ENCODE data around the gene CPED1.
A peak's percentile ranks its signal among the peaks of the same experiment; 100 is the strongest.

Gene CPED1

GRCh38 chr7:120995654-120996053, 7.1 kb downstream of the CPED1 start:
- 6% methylated on average over 2 of the region's 2 CpGs for WGBS (ENCODE audit: insufficient coverage)
- Histone ChIP-seq H3K36me3 (ENCODE audit: control insufficient read depth in 4 of 4, insufficient read depth in 4 of 4, low read length in 3 of 4) (no peaks in the 10 kb centered on the region), H3K27me3 (replicated peaks in 2 of 5; ENCODE audit: control insufficient read depth in 4 of 5, insufficient read depth in 5 of 5, low read length in 4 of 5) (no peaks in the 10 kb centered on the region), H3K4me1 (ENCODE audit: control extremely low read depth in 1 of 4, control insufficient read depth in 4 of 4, insufficient read depth in 4 of 4, low read length in 3 of 4) (peaks cover 30 to 94% (median 70%) of the 10 kb centered on the region in 4 experiments), H3K4me3 (ENCODE audit: control insufficient read depth in 1 of 7, extremely low read depth in 1 of 7, insufficient read depth in 4 of 7, low read depth in 2 of 7, low read length in 6 of 7) (no peak overlapping the region), H3K27ac (ENCODE audit: insufficient read depth in 1 of 2, low read depth in 1 of 2, low read length in 2 of 2, poor library complexity in 1 of 2, severe bottlenecking in 2 of 2) (peak overlapping the region in 1 of 2 experiments; percentile 45), H3K9me3 (ENCODE audit: control extremely low read depth in 1 of 5, control insufficient read depth in 4 of 5, insufficient read depth in 2 of 5, low read depth in 1 of 5, low read length in 4 of 5) (no peaks in the 10 kb centered on the region)
- ChIA-PET CTCF (interaction anchor here (0.8 to 3.6 kb wide), 3 partner anchors 8 to 87 kb away, joined by 4 to 28 read pairs (median 6); partner anchors contain the start of gene CPED1), POLR2A (interaction anchor here (0.6 kb wide), 1 partner anchor 45 kb away, joined by 5 read pairs; the partner anchor contains the start of gene ING3)
- DNase-seq, result peak in 2 of 3 donors; percentile 72 to 80

GRCh38 chr7:120996333-120996987, 7.9 kb downstream of the CPED1 start:
- no peaks in the 10 kb centered on the region for H3K36me3 ChIP-seq (ENCODE audit: control insufficient read depth in 4 of 4, insufficient read depth in 4 of 4, low read length in 3 of 4)
- peak; percentile 94 to 98 (median 98) for DNase-seq
- H3K4me3 ChIP-seq (ENCODE audit: control insufficient read depth in 1 of 7, extremely low read depth in 1 of 7, insufficient read depth in 4 of 7, low read depth in 2 of 7, low read length in 6 of 7), result peak overlapping the region in 4 of 7 experiments; percentile 17 to 38 (median 35)
- CTCF ChIA-PET, result interaction anchor here (0.8 to 3.6 kb wide), 2 partner anchors 9 to 14 kb away, joined by 4 to 28 read pairs; partner anchors contain the start of gene CPED1
- H3K4me1 ChIP-seq (ENCODE audit: control extremely low read depth in 1 of 4, control insufficient read depth in 4 of 4, insufficient read depth in 4 of 4, low read length in 3 of 4), result peaks cover 29 to 93% (median 66%) of the 10 kb centered on the region in 4 experiments
- H3K27me3 ChIP-seq (replicated peaks in 2 of 5; ENCODE audit: control insufficient read depth in 4 of 5, insufficient read depth in 5 of 5, low read length in 4 of 5), result no peaks in the 10 kb centered on the region
- POLR2A ChIA-PET, result interaction anchor here (0.6 kb wide), 2 partner anchors 46 to 51 kb away, joined by 3 to 5 read pairs; partner anchors contain the start of gene ING3
- peak overlapping the region in 1 of 2 experiments; percentile 45 for H3K27ac ChIP-seq (ENCODE audit: insufficient read depth in 1 of 2, low read depth in 1 of 2, low read length in 2 of 2, poor library complexity in 1 of 2, severe bottlenecking in 2 of 2)
- WGBS (ENCODE audit: insufficient coverage), result no CpG with 5 or more reads among the region's 2 CpGs
- H3K9me3 ChIP-seq (ENCODE audit: control extremely low read depth in 1 of 5, control insufficient read depth in 4 of 5, insufficient read depth in 2 of 5, low read depth in 1 of 5, low read length in 4 of 5), result no peaks in the 10 kb centered on the region

- Histone ChIP-seq H3K36me3 (ENCODE audit: control insufficient read depth in 4 of 4, insufficient read depth in 4 of 4, low read length in 3 of 4) (no peaks in the 10 kb centered on the region), H3K27ac (ENCODE audit: insufficient read depth in 1 of 2, low read depth in 1 of 2, low read length in 2 of 2, poor library complexity in 1 of 2, severe bottlenecking in 2 of 2) (no peak overlapping the region), H3K9me3 (ENCODE audit: control extremely low read depth in 1 of 5, control insufficient read depth in 4 of 5, insufficient read depth in 2 of 5, low read depth in 1 of 5, low read length in 4 of 5) (no peaks in the 10 kb centered on the region), H3K27me3 (replicated peaks in 2 of 5; ENCODE audit: control insufficient read depth in 4 of 5, insufficient read depth in 5 of 5, low read length in 4 of 5) (no peaks in the 10 kb centered on the region), H3K4me1 (ENCODE audit: control extremely low read depth in 1 of 4, control insufficient read depth in 4 of 4, insufficient read depth in 4 of 4, low read length in 3 of 4) (peaks cover 27 to 89% (median 64%) of the 10 kb centered on the region in 4 experiments), H3K4me3 (ENCODE audit: control insufficient read depth in 1 of 7, extremely low read depth in 1 of 7, insufficient read depth in 4 of 7, low read depth in 2 of 7, low read length in 6 of 7) (peak overlapping the region in 4 of 7 experiments; percentile 17 to 38 (median 35))
- no peak for DNase-seq
- ChIA-PET CTCF (interaction anchor here (2.1 to 3.6 kb wide), 2 partner anchors 9 to 14 kb away, joined by 6 to 28 read pairs; partner anchors contain the start of gene CPED1), POLR2A (no interaction called here)
Measured at GRCh38 chr7:120996988-120997345, 8.5 kb downstream of the CPED1 start.

GRCh38 chr7:120997882-120998474, 9.5 kb downstream of the CPED1 start:
- peak in 2 of 3 donors; percentile 37 to 53 for DNase-seq
- no peak overlapping the region for H3K27ac ChIP-seq (ENCODE audit: insufficient read depth in 1 of 2, low read depth in 1 of 2, low read length in 2 of 2, poor library complexity in 1 of 2, severe bottlenecking in 2 of 2)
- H3K9me3 ChIP-seq (ENCODE audit: control extremely low read depth in 1 of 5, control insufficient read depth in 4 of 5, insufficient read depth in 2 of 5, low read depth in 1 of 5, low read length in 4 of 5), result no peaks in the 10 kb centered on the region
- no peaks in the 10 kb centered on the region for H3K27me3 ChIP-seq (replicated peaks in 2 of 5; ENCODE audit: control insufficient read depth in 4 of 5, insufficient read depth in 5 of 5, low read length in 4 of 5)
- CTCF ChIA-PET, result interaction anchor here (0.6 to 3.6 kb wide), 7 partner anchors 10 to 192 kb away, joined by 3 to 28 read pairs (median 5); partner anchors contain the start of gene CPED1
- POLR2A ChIA-PET, result no interaction called here
- no peaks in the 10 kb centered on the region for H3K36me3 ChIP-seq (ENCODE audit: control insufficient read depth in 4 of 4, insufficient read depth in 4 of 4, low read length in 3 of 4)
- H3K4me1 ChIP-seq (ENCODE audit: control extremely low read depth in 1 of 4, control insufficient read depth in 4 of 4, insufficient read depth in 4 of 4, low read length in 3 of 4), result peaks cover 27 to 82% (median 62%) of the 10 kb centered on the region in 4 experiments
- WGBS (ENCODE audit: insufficient coverage), result 82% methylated on average over 2 of the region's 7 CpGs
- no peak overlapping the region for H3K4me3 ChIP-seq (ENCODE audit: control insufficient read depth in 1 of 7, extremely low read depth in 1 of 7, insufficient read depth in 4 of 7, low read depth in 2 of 7, low read length in 6 of 7)

- ChIA-PET POLR2A (no interaction called here), CTCF (interaction anchor here (0.6 to 3.6 kb wide), 8 partner anchors 11 to 193 kb away, joined by 3 to 28 read pairs (median 4); partner anchors contain the start of gene CPED1)
- Histone ChIP-seq H3K27ac (ENCODE audit: insufficient read depth in 1 of 2, low read depth in 1 of 2, low read length in 2 of 2, poor library complexity in 1 of 2, severe bottlenecking in 2 of 2) (no peak overlapping the region), H3K27me3 (replicated peaks in 2 of 5; ENCODE audit: control insufficient read depth in 4 of 5, insufficient read depth in 5 of 5, low read length in 4 of 5) (no peaks in the 10 kb centered on the region), H3K4me3 (ENCODE audit: control insufficient read depth in 1 of 7, extremely low read depth in 1 of 7, insufficient read depth in 4 of 7, low read depth in 2 of 7, low read length in 6 of 7) (peak overlapping the region in 1 of 7 experiments; percentile 9), H3K36me3 (ENCODE audit: control insufficient read depth in 4 of 4, insufficient read depth in 4 of 4, low read length in 3 of 4) (no peaks in the 10 kb centered on the region), H3K9me3 (ENCODE audit: control extremely low read depth in 1 of 5, control insufficient read depth in 4 of 5, insufficient read depth in 2 of 5, low read depth in 1 of 5, low read length in 4 of 5) (no peaks in the 10 kb centered on the region), H3K4me1 (ENCODE audit: control extremely low read depth in 1 of 4, control insufficient read depth in 4 of 4, insufficient read depth in 4 of 4, low read length in 3 of 4) (peaks cover 27 to 77% (median 59%) of the 10 kb centered on the region in 4 experiments)
- no CpG with 5 or more reads among the region's 1 CpG for WGBS (ENCODE audit: insufficient coverage)
- no peak for DNase-seq
Measured at GRCh38 chr7:120998520-120998919, 10.0 kb downstream of the CPED1 start.

GRCh38 chr7:120998996-120999565, 10.6 kb downstream of the CPED1 start:
- peak overlapping the region in 1 of 2 experiments; percentile 69 for H3K27ac ChIP-seq (ENCODE audit: insufficient read depth in 1 of 2, low read depth in 1 of 2, low read length in 2 of 2, poor library complexity in 1 of 2, severe bottlenecking in 2 of 2)
- no peaks in the 10 kb centered on the region for H3K27me3 ChIP-seq (replicated peaks in 2 of 5; ENCODE audit: control insufficient read depth in 4 of 5, insufficient read depth in 5 of 5, low read length in 4 of 5)
- POLR2A ChIA-PET, result no interaction called here
- H3K4me3 ChIP-seq (ENCODE audit: control insufficient read depth in 1 of 7, extremely low read depth in 1 of 7, insufficient read depth in 4 of 7, low read depth in 2 of 7, low read length in 6 of 7), result peak overlapping the region in 2 of 7 experiments; percentile 9 to 15
- peaks cover 27 to 71% (median 53%) of the 10 kb centered on the region in 4 experiments for H3K4me1 ChIP-seq (ENCODE audit: control extremely low read depth in 1 of 4, control insufficient read depth in 4 of 4, insufficient read depth in 4 of 4, low read length in 3 of 4)
- H3K36me3 ChIP-seq (ENCODE audit: control insufficient read depth in 4 of 4, insufficient read depth in 4 of 4, low read length in 3 of 4), result no peaks in the 10 kb centered on the region
- whole genome bisulfite sequencing (ENCODE audit: insufficient coverage), result 100% methylated on average over 1 of the region's 2 CpGs
- DNase-seq, result no peak
- no peaks in the 10 kb centered on the region for H3K9me3 ChIP-seq (ENCODE audit: control extremely low read depth in 1 of 5, control insufficient read depth in 4 of 5, insufficient read depth in 2 of 5, low read depth in 1 of 5, low read length in 4 of 5)
- CTCF ChIA-PET, result interaction anchor here (0.6 to 5.0 kb wide), 9 partner anchors 10 to 193 kb away, joined by 3 to 36 read pairs (median 5); partner anchors contain the start of gene CPED1
